GM23338 (cell line): ENCODE measurements around the gene CLDN17. TPM values are rescaled to one million over a fixed set of nuclear protein-coding genes. Genes with fewer than 3 reads are reported as not detected.

Experiments used
- ATAC-seq: fragments of 200-7000 bp; cut with Tn5 transposase; 3 replicates; pipeline ENCODE4 v1.9.1; 2020
- DNase-seq: peaks from one replicate; pipeline ENCODE4 v3.0.0-alpha.2; 2015; ENCODE audit warnings: low spot score
- H2AFZ ChIP-seq: fragments of 200-600 bp; sonication (generic); 2 replicates; pipeline ENCODE4 v1.8.0; 2016; ENCODE audit warnings: antibody characterized with exemption, mild to moderate bottlenecking, moderate library complexity
- H3F3A ChIP-seq: fragments of 200-600 bp; sonication (generic); replicated peaks from 2 replicates; pipeline ENCODE4 v1.8.0; 2017; ENCODE audit warnings: antibody characterized with exemption, mixed run types, low read depth
- H3K27ac ChIP-seq: fragments of 200-600 bp; sonication (generic); 2 replicates; pipeline ENCODE4 v1.6.1; 2016; ENCODE audit warnings: low read depth
- H3K27me3 ChIP-seq: fragments of 200-600 bp; sonication (generic); 2 replicates; pipeline ENCODE4 v1.8.0; 2016; ENCODE audit warnings: mild to moderate bottlenecking, mixed run types, moderate library complexity; ENCODE audit not compliant: insufficient read depth
- H3K36me3 ChIP-seq: fragments of 200-600 bp; sonication (generic); 2 replicates; pipeline ENCODE4 v1.8.0; 2016; ENCODE audit warnings: mild to moderate bottlenecking; ENCODE audit not compliant: insufficient read depth
- H3K4me1 ChIP-seq: fragments of 200-600 bp; sonication (generic); 2 replicates; pipeline ENCODE4 v1.8.0; 2016; ENCODE audit warnings: mild to moderate bottlenecking, moderate library complexity; ENCODE audit not compliant: insufficient read depth
- H3K4me2 ChIP-seq: fragments of 200-600 bp; sonication (generic); 2 replicates; pipeline ENCODE4 v1.7.1; 2017; ENCODE audit warnings: mixed run types
- H3K4me3 ChIP-seq: fragments of 200-600 bp; sonication (generic); 2 replicates; pipeline ENCODE4 v1.6.1; 2016; ENCODE audit warnings: mixed run types
- H3K79me2 ChIP-seq: fragments of 200-600 bp; sonication (generic); replicated peaks from 2 replicates; pipeline ENCODE4 v1.8.0; 2017; ENCODE audit warnings: mild to moderate bottlenecking; ENCODE audit not compliant: insufficient read depth
- H3K9me2 ChIP-seq: fragments of 200-600 bp; sonication (generic); 2 replicates; pipeline ENCODE4 v1.8.0; 2017; ENCODE audit not compliant: insufficient read depth
- H4K20me1 ChIP-seq: fragments of 200-600 bp; sonication (generic); replicated peaks from 2 replicates; pipeline ENCODE4 v1.8.0; 2017; ENCODE audit warnings: mild to moderate bottlenecking; ENCODE audit not compliant: insufficient read depth
- H3K27ac Mint-ChIP-seq: 2 replicates; pipeline ENCODE4 v1.8.0; 2020; ENCODE audit warnings: inconsistent platforms, mild to moderate bottlenecking, moderate library complexity, mixed read lengths
- H3K27me3 Mint-ChIP-seq: 3 replicates; pipeline ENCODE4 v1.8.0; 2022; ENCODE audit warnings: low read depth, mild to moderate bottlenecking, moderate library complexity, mixed read lengths, inconsistent platforms; ENCODE audit not compliant: insufficient read depth, poor library complexity
- H3K36me3 Mint-ChIP-seq: 3 replicates; pipeline ENCODE4 v1.8.0; 2021; ENCODE audit warnings: low read depth, mild to moderate bottlenecking, inconsistent platforms, moderate library complexity, mixed read lengths
- H3K4me1 Mint-ChIP-seq: 3 replicates; pipeline ENCODE4 v1.8.0; 2020; ENCODE audit warnings: mild to moderate bottlenecking, inconsistent platforms, mixed read lengths
- H3K4me3 Mint-ChIP-seq: 3 replicates; pipeline ENCODE4 v1.8.0; 2021; ENCODE audit warnings: moderate library complexity, mild to moderate bottlenecking, inconsistent platforms, mixed read lengths
- H3K9me3 Mint-ChIP-seq: 3 replicates; pipeline ENCODE4 v1.8.0; 2020; ENCODE audit warnings: moderate library complexity, mild to moderate bottlenecking, inconsistent platforms, mixed read lengths
- CTCF ChIP-seq, 2 experiments: fragments of 200-600 bp in 1 of 2; sonication (generic) in 1 of 2; conservative IDR thresholded peaks; 2 replicates each; pipeline versions ENCODE4 v1.5.1 to v1.6.1; 2016 to 2017; ENCODE audit warnings: antibody characterized with exemption in 2 of 2, low read depth in 2 of 2, mild to moderate bottlenecking in 2 of 2, moderate library complexity in 1 of 2
- EZH2phosphoT487 ChIP-seq: fragments of 200-600 bp; sonication (generic); IDR thresholded peaks from one replicate; pipeline ENCODE4 v1.8.1; 2018; ENCODE audit warnings: antibody characterized with exemption; ENCODE audit not compliant: unreplicated experiment
- ZNF114 ChIP-seq: fragments of 250-450 bp; sonication (Bioruptor Pico); IDR thresholded peaks from 2 replicates; pipeline ENCODE4 v1.5.0; 2020; ENCODE audit warnings: mild to moderate bottlenecking, moderate library complexity
- ZNF331 ChIP-seq: fragments of 250-450 bp; sonication (Bioruptor Pico); IDR thresholded peaks from 2 replicates; pipeline ENCODE4 v1.5.0; 2020; ENCODE audit warnings: low read depth, mild to moderate bottlenecking, moderate library complexity
- polyA plus RNA-seq: library from polyadenylated mRNA; unstranded; fragments of >200 nt; fragmentation: Nextera tagmentation; extraction: Ambion mirVana; gene quantifications from 2 replicates; pipeline ENCODE4 v1.2.1, GENCODE V29; 2016
- total RNA-seq: library from RNA; depleted of rRNA; stranded (reverse); fragments of >200 nt; shearing (Covaris generic); gene quantifications from 2 replicates; pipeline ENCODE4 v1.2.3, GENCODE V29; 2014
- TF ChIP-seq, protein P1 (sequence below): IDR thresholded peaks from one replicate; pipeline ENCODE4 v1.6.1; 2018; ENCODE audit warnings: antibody characterized with exemption; ENCODE audit not compliant: unreplicated experiment
- TF ChIP-seq, protein P2 (sequence below): fragments of 250-450 bp; sonication (Bioruptor Pico); IDR thresholded peaks from 2 replicates; pipeline ENCODE4 v1.5.0; 2020; ENCODE audit warnings: mild to moderate bottlenecking, moderate library complexity

CLDN17 gene
- total and polyA plus RNA-seq, 2 experiments from 2014 or later: not detected

GRCh38 chr21:30189773-30190172 is 23.2 kb upstream of the CLDN17 start:
- Mint-ChIP-seq H3K27ac (no peak overlapping the region), H3K36me3 (no peaks in the 10 kb centered on the region), H3K4me1 (no peaks in the 10 kb centered on the region), H3K9me3 (no peaks in the 10 kb centered on the region), H3K27me3 (no peaks in the 10 kb centered on the region), H3K4me3 (no peak overlapping the region)
- no peak overlapping the region for H2AFZ ChIP-seq
- no peaks in the 10 kb centered on the region for H3K9me2 ChIP-seq
- ATAC-seq (no peak), DNase-seq (no peak)
- H3K4me2 ChIP-seq: no peak overlapping the region
- H3K4me3 ChIP-seq: no peak overlapping the region
- H3K27me3 ChIP-seq: no peaks in the 10 kb centered on the region
- no peak overlapping the region for H3K27ac ChIP-seq
- no peaks in the 10 kb centered on the region for H4K20me1 ChIP-seq
- no peaks in the 10 kb centered on the region for H3K36me3 ChIP-seq
- no peaks in the 10 kb centered on the region for H3K4me1 ChIP-seq
- H3F3A ChIP-seq: no peaks in the 10 kb centered on the region
- H3K79me2 ChIP-seq: no peaks in the 10 kb centered on the region
- TF ChIP-seq ZNF114 (CRISPR knock-in tag): no peak
- TF ChIP-seq, protein P1, sequence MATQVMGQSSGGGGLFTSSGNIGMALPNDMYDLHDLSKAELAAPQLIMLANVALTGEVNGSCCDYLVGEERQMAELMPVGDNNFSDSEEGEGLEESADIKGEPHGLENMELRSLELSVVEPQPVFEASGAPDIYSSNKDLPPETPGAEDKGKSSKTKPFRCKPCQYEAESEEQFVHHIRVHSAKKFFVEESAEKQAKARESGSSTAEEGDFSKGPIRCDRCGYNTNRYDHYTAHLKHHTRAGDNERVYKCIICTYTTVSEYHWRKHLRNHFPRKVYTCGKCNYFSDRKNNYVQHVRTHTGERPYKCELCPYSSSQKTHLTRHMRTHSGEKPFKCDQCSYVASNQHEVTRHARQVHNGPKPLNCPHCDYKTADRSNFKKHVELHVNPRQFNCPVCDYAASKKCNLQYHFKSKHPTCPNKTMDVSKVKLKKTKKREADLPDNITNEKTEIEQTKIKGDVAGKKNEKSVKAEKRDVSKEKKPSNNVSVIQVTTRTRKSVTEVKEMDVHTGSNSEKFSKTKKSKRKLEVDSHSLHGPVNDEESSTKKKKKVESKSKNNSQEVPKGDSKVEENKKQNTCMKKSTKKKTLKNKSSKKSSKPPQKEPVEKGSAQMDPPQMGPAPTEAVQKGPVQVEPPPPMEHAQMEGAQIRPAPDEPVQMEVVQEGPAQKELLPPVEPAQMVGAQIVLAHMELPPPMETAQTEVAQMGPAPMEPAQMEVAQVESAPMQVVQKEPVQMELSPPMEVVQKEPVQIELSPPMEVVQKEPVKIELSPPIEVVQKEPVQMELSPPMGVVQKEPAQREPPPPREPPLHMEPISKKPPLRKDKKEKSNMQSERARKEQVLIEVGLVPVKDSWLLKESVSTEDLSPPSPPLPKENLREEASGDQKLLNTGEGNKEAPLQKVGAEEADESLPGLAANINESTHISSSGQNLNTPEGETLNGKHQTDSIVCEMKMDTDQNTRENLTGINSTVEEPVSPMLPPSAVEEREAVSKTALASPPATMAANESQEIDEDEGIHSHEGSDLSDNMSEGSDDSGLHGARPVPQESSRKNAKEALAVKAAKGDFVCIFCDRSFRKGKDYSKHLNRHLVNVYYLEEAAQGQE: no peak
- no peak for TF ChIP-seq ZNF331
- TF ChIP-seq, protein P2, sequence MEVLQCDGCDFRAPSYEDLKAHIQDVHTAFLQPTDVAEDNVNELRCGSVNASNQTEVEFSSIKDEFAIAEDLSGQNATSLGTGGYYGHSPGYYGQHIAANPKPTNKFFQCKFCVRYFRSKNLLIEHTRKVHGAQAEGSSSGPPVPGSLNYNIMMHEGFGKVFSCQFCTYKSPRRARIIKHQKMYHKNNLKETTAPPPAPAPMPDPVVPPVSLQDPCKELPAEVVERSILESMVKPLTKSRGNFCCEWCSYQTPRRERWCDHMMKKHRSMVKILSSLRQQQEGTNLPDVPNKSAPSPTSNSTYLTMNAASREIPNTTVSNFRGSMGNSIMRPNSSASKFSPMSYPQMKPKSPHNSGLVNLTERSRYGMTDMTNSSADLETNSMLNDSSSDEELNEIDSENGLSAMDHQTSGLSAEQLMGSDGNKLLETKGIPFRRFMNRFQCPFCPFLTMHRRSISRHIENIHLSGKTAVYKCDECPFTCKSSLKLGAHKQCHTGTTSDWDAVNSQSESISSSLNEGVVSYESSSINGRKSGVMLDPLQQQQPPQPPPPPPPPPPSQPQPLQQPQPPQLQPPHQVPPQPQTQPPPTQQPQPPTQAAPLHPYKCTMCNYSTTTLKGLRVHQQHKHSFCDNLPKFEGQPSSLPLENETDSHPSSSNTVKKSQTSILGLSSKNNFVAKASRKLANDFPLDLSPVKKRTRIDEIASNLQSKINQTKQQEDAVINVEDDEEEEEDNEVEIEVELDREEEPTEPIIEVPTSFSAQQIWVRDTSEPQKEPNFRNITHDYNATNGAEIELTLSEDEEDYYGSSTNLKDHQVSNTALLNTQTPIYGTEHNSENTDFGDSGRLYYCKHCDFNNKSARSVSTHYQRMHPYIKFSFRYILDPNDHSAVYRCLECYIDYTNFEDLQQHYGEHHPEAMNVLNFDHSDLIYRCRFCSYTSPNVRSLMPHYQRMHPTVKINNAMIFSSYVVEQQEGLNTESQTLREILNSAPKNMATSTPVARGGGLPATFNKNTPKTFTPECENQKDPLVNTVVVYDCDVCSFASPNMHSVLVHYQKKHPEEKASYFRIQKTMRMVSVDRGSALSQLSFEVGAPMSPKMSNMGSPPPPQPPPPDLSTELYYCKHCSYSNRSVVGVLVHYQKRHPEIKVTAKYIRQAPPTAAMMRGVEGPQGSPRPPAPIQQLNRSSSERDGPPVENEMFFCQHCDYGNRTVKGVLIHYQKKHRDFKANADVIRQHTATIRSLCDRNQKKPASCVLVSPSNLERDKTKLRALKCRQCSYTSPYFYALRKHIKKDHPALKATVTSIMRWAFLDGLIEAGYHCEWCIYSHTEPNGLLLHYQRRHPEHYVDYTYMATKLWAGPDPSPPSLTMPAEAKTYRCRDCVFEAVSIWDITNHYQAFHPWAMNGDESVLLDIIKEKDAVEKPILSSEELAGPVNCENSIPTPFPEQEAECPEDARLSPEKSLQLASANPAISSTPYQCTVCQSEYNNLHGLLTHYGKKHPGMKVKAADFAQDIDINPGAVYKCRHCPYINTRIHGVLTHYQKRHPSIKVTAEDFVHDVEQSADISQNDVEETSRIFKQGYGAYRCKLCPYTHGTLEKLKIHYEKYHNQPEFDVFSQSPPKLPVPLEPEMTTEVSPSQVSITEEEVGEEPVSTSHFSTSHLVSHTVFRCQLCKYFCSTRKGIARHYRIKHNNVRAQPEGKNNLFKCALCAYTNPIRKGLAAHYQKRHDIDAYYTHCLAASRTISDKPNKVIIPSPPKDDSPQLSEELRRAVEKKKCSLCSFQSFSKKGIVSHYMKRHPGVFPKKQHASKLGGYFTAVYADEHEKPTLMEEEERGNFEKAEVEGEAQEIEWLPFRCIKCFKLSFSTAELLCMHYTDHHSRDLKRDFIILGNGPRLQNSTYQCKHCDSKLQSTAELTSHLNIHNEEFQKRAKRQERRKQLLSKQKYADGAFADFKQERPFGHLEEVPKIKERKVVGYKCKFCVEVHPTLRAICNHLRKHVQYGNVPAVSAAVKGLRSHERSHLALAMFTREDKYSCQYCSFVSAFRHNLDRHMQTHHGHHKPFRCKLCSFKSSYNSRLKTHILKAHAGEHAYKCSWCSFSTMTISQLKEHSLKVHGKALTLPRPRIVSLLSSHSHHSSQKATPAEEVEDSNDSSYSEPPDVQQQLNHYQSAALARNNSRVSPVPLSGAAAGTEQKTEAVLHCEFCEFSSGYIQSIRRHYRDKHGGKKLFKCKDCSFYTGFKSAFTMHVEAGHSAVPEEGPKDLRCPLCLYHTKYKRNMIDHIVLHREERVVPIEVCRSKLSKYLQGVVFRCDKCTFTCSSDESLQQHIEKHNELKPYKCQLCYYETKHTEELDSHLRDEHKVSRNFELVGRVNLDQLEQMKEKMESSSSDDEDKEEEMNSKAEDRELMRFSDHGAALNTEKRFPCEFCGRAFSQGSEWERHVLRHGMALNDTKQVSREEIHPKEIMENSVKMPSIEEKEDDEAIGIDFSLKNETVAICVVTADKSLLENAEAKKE (CRISPR knock-in tag): no peak
- TF ChIP-seq EZH2phosphoT487: no peak
- TF ChIP-seq CTCF (conservative IDR thresholded peaks at IDR 0.05; ENCODE audit: low read depth in 2 of 2): no peak
